Measurements from ENCODE around the gene HPSE2. TPM values are rescaled to one million over a fixed set of nuclear protein-coding genes. Genes with fewer than 3 reads are reported as not detected.

The HPSE2 gene
- total and polyA plus RNA-seq, 2 of the 8 experiments (the other 6 are each of a cell fraction or from before 2014, with no cell fraction given), result 0.41 to 0.58 TPM

- ChIA-PET CTCF (ENCODE audit: partially characterized antibody) (no interaction called here), POLR2A (ENCODE audit: partially characterized antibody) (no interaction called here)
- no peak overlapping the region for H3K4me3 ChIP-seq (ENCODE audit: extremely low read depth in 1 of 4, insufficient read depth in 2 of 4, low read depth in 3 of 4, low read length in 4 of 4)
- H3K4me1 ChIP-seq (replicated peaks in 1 of 4; ENCODE audit: control insufficient read depth in 3 of 4, insufficient read depth in 4 of 4, low read length in 3 of 4), result no peaks in the 10 kb centered on the region
- FAIRE-seq, result no peak
- no peaks in the 10 kb centered on the region for H3K27me3 ChIP-seq (replicated peaks in 1 of 4; ENCODE audit: control insufficient read depth in 3 of 4, extremely low read depth in 1 of 4, insufficient read depth in 3 of 4, low read length in 3 of 4)
- H2BK12ac ChIP-seq (ENCODE audit: low read depth, low read length), result no peak overlapping the region
- no peak overlapping the region for H2AK5ac ChIP-seq (ENCODE audit: low read depth, low read length)
- H4K20me1 ChIP-seq (replicated peaks in 1 of 2; ENCODE audit: control insufficient read depth in 1 of 2, insufficient read depth in 2 of 2, low read length in 2 of 2), result no peaks in the 10 kb centered on the region
- H3K4ac ChIP-seq (replicated peaks; ENCODE audit: insufficient read length, low read depth, low read length), result no peak overlapping the region
- H3K18ac ChIP-seq (ENCODE audit: extremely low read depth, low read length), result no peak overlapping the region
- no peak overlapping the region for H3K4me2 ChIP-seq (ENCODE audit: insufficient read depth in 1 of 2, low read depth in 2 of 2, low read length in 2 of 2)
- no peak overlapping the region for H4K8ac ChIP-seq (ENCODE audit: extremely low read depth, insufficient read depth, low read length)
- H3K36me3 ChIP-seq (ENCODE audit: control insufficient read depth in 2 of 4, insufficient read depth in 4 of 4, low read length in 3 of 4), result no peaks in the 10 kb centered on the region
- H3K9ac ChIP-seq (replicated peaks in 1 of 4; ENCODE audit: extremely low read depth in 1 of 4, low read depth in 3 of 4, low read length in 3 of 4), result no peak overlapping the region
- no peak overlapping the region for H3K23ac ChIP-seq (ENCODE audit: insufficient read length)
- H2AFZ ChIP-seq (ENCODE audit: low read length), result no peak overlapping the region
- H3K79me2 ChIP-seq (ENCODE audit: control insufficient read depth in 1 of 2, insufficient read depth in 2 of 2, low read length in 2 of 2), result no peaks in the 10 kb centered on the region
- WGBS, 2 experiments (ENCODE audit: extremely low coverage in 1 of 2, insufficient coverage in 1 of 2, insufficient read length in 1 of 2, insufficient replicate concordance in 2 of 2, low coverage in 1 of 2, low lambda C conversion rate in 2 of 2, missing lambda C conversion rate in 1 of 2), result 100% methylated on average over 1 of the region's 1 CpG; no CpG with 5 or more reads in 1 of the 2 experiments
- no peak overlapping the region for H4K91ac ChIP-seq (replicated peaks; ENCODE audit: insufficient read length, low read length)
- H3K9me3 ChIP-seq (ENCODE audit: insufficient read depth in 2 of 2, low read depth in 1 of 2, low read length in 1 of 2), result peaks cover 0 to 3% of the 10 kb centered on the region in 2 experiments; a peak in 3 of 4 replicates
- no peaks in the 10 kb centered on the region for H3K79me1 ChIP-seq (ENCODE audit: low read depth, low read length)
- H2BK120ac ChIP-seq (replicated peaks; ENCODE audit: low read depth, low read length), result no peak overlapping the region
- H3K56ac ChIP-seq (replicated peaks; ENCODE audit: insufficient read length, low read depth, low read length), result no peak overlapping the region
- H3K23me2 ChIP-seq (ENCODE audit: low read depth, low read length), result no peaks in the 10 kb centered on the region
- H3K14ac ChIP-seq (ENCODE audit: insufficient read length), result no peak overlapping the region
- no peak overlapping the region for H4K5ac ChIP-seq (ENCODE audit: insufficient read length, low read depth, low read length)
- no peak overlapping the region for H2BK5ac ChIP-seq (ENCODE audit: low read depth, low read length)
- H2BK20ac ChIP-seq (ENCODE audit: low read length), result no peak overlapping the region
- no peak overlapping the region for H2BK15ac ChIP-seq (ENCODE audit: low read length)
- H3K27ac ChIP-seq (ENCODE audit: low read depth, low read length), result no peak overlapping the region
- DNase-seq (ENCODE audit: low read depth in 1 of 2, low spot score in 2 of 2), result no peak
- TF ChIP-seq PHF8 (conservative IDR thresholded peaks at IDR 0.05; ENCODE audit: low read depth, low read length) (no peak), FOSL1 (IDR thresholded peaks at IDR 0.05; ENCODE audit: insufficient read depth, low read depth, low read length) (no peak), CTCF (IDR thresholded peaks at IDR 0.05; ENCODE audit: control extremely low read depth in 1 of 3, insufficient read depth in 1 of 3, low read depth in 1 of 3, low read length in 3 of 3) (no peak), SRF (IDR thresholded peaks at IDR 0.05; ENCODE audit: low read depth, low read length) (no peak), SP4 (IDR thresholded peaks at IDR 0.05; ENCODE audit: low read length) (no peak), BRCA1 (IDR thresholded peaks at IDR 0.05; ENCODE audit: low read depth, low read length) (no peak), POU5F1 (IDR thresholded peaks at IDR 0.05; ENCODE audit: low read depth, low read length) (no peak), MAFK (IDR thresholded peaks at IDR 0.05; ENCODE audit: low read depth, low read length) (no peak), SUZ12 (IDR thresholded peaks at IDR 0.05; ENCODE audit: low read length) (no peak), RNF2 (IDR thresholded peaks at IDR 0.05; ENCODE audit: borderline replicate concordance, low read depth, low read length, missing control alignments, poor library complexity, severe bottlenecking) (no peak), NANOG (IDR thresholded peaks at IDR 0.05; ENCODE audit: insufficient read depth, low read depth, low read length, poor library complexity, severe bottlenecking) (no peak), CBX8 (IDR thresholded peaks at IDR 0.05; ENCODE audit: borderline replicate concordance, low read depth, low read length) (no peak)
Measured at GRCh38 chr10:98687685-98688084, 548.0 kb downstream of the HPSE2 start.

Data from H1 (cell line).